GM12872 (cell line): ENCODE data around the gene DGCR8.
A peak's percentile ranks its signal among the peaks of the same experiment; 100 is the strongest.

Experiments
- CTCF ChIP-seq: IDR thresholded peaks from 3 replicates; pipeline ENCODE4 v1.5.1; 2011; ENCODE audit warnings: low read depth, mild to moderate bottlenecking, low read length, moderate library complexity; ENCODE audit not compliant: insufficient read depth

The DGCR8 gene

GRCh38 chr22:20115691-20116375 is 35.8 kb downstream of the DGCR8 start, which contains the start of gene RANBP1:
TSS of gene RANBP1 (plus strand) at chr22:20116104. CDS start at chr22:20116185, 81 bp downstream.
- no peak for TF ChIP-seq CTCF

GRCh38 chr22:20116376-20116950 is 36.4 kb downstream of the DGCR8 start:
- TF ChIP-seq CTCF = no peak

GRCh38 chr22:20116951-20117632 is 37.1 kb downstream of the DGCR8 start, which contains the start of gene TRMT2A:
TSS of gene TRMT2A (minus strand) at chr22:20117226. CDS start at chr22:20116906, 320 bp downstream.
- 0 out of 3 replicates have a peak, but pooled peaks have one; percentile 14 for TF ChIP-seq CTCF

- no peak for TF ChIP-seq CTCF
These were observed 37.7 kb downstream of the DGCR8 start for GRCh38 chr22:20117633-20118299.

GRCh38 chr22:20118300-20119020 is 38.4 kb downstream of the DGCR8 start:
- no peak for TF ChIP-seq CTCF

GRCh38 chr22:20121856-20122415 is 41.9 kb downstream of the DGCR8 start:
- TF ChIP-seq CTCF = no peak
